ENCODE results near the gene ZNF408. TPM values are rescaled to one million over a fixed set of nuclear protein-coding genes. Genes with fewer than 3 reads are reported as not detected.
"Not testable (repeated sequence)": the region's sequence is repeated elsewhere in the genome, so short reads cannot be mapped to it uniquely, and the experiment has no call there.

Gene ZNF408
- total RNA-seq, 1 experiment from 2014 or later: 9.8 TPM

- in situ Hi-C loops (cut with HindIII; ENCODE audit: low pct_unique_long_range_greater_than_20kb, low sequenced_read_pairs): no loop called here
- no peak for DNase-seq (ENCODE audit: low read depth, low spot score)
Measured at GRCh38 chr11:46686886-46687795, 13.7 kb upstream of the ZNF408 start.

GRCh38 chr11:46690702-46691101 is 10.1 kb upstream of the ZNF408 start:
- DNase-seq (ENCODE audit: low read depth, low spot score): no peak
- in situ Hi-C loops (cut with HindIII; ENCODE audit: low pct_unique_long_range_greater_than_20kb, low sequenced_read_pairs): no loop called here

GRCh38 chr11:46692450-46692849 is 8.4 kb upstream of the ZNF408 start:
- in situ Hi-C loops (cut with HindIII; ENCODE audit: low pct_unique_long_range_greater_than_20kb, low sequenced_read_pairs): no loop called here
- DNase-seq (ENCODE audit: low read depth, low spot score): no peak

GRCh38 chr11:46693597-46694012 is 7.2 kb upstream of the ZNF408 start:
- in situ Hi-C loops (cut with HindIII; ENCODE audit: low pct_unique_long_range_greater_than_20kb, low sequenced_read_pairs): no loop called here
- no peak for DNase-seq (ENCODE audit: low read depth, low spot score)

GRCh38 chr11:46694072-46694471 is 6.8 kb upstream of the ZNF408 start:
- DNase-seq (ENCODE audit: low read depth, low spot score): no peak
- in situ Hi-C loops (cut with HindIII; ENCODE audit: low pct_unique_long_range_greater_than_20kb, low sequenced_read_pairs): no loop called here

GRCh38 chr11:46694607-46695006 is 6.2 kb upstream of the ZNF408 start:
- no peak for DNase-seq (ENCODE audit: low read depth, low spot score)
- in situ Hi-C loops (cut with HindIII; ENCODE audit: low pct_unique_long_range_greater_than_20kb, low sequenced_read_pairs): no loop called here

- in situ Hi-C loops (cut with HindIII; ENCODE audit: low pct_unique_long_range_greater_than_20kb, low sequenced_read_pairs): no loop called here
- no peak for DNase-seq (ENCODE audit: low read depth, low spot score)
Measured at GRCh38 chr11:46695345-46696211, 5.3 kb upstream of the ZNF408 start.

- DNase-seq (ENCODE audit: low read depth, low spot score): no peak
- in situ Hi-C loops (cut with HindIII; ENCODE audit: low pct_unique_long_range_greater_than_20kb, low sequenced_read_pairs): no loop called here
Measured at GRCh38 chr11:46696212-46696558, 4.6 kb upstream of the ZNF408 start.

GRCh38 chr11:46697303-46697702 is 3.5 kb upstream of the ZNF408 start:
- no peak for DNase-seq (ENCODE audit: low read depth, low spot score)
- in situ Hi-C loops (cut with HindIII; ENCODE audit: low pct_unique_long_range_greater_than_20kb, low sequenced_read_pairs): no loop called here

- in situ Hi-C loops (cut with HindIII; ENCODE audit: low pct_unique_long_range_greater_than_20kb, low sequenced_read_pairs): no loop called here
Measured at GRCh38 chr11:46697723-46698122, 3.1 kb upstream of the ZNF408 start.

GRCh38 chr11:46698597-46698996 is 2.2 kb upstream of the ZNF408 start:
- DNase-seq (ENCODE audit: low read depth, low spot score): no peak
- in situ Hi-C loops (cut with HindIII; ENCODE audit: low pct_unique_long_range_greater_than_20kb, low sequenced_read_pairs): no loop called here

More at GRCh38 chr11:46697723-46698122, 3.1 kb upstream of the ZNF408 start:
- DNase-seq (ENCODE audit: low read depth, low spot score): no peak

GRCh38 chr11:46701078-46701654 is 335 bp downstream of the ZNF408 start:
- in situ Hi-C loops (cut with HindIII; ENCODE audit: low pct_unique_long_range_greater_than_20kb, low sequenced_read_pairs): no loop called here

GRCh38 chr11:46705070-46705688 is 4.3 kb downstream of the ZNF408 start:
- in situ Hi-C loops (cut with HindIII; ENCODE audit: low pct_unique_long_range_greater_than_20kb, low sequenced_read_pairs): no loop called here
- no peak for DNase-seq (ENCODE audit: low read depth, low spot score)

More at GRCh38 chr11:46701078-46701654, 335 bp downstream of the ZNF408 start:
- no peak for DNase-seq (ENCODE audit: low read depth, low spot score)

- in situ Hi-C loops (cut with HindIII; ENCODE audit: low pct_unique_long_range_greater_than_20kb, low sequenced_read_pairs): no loop called here
- DNase-seq (ENCODE audit: low read depth, low spot score): no peak
Measured at GRCh38 chr11:46706886-46707285, 6.1 kb downstream of the ZNF408 start.

- in situ Hi-C loops (cut with HindIII; ENCODE audit: low pct_unique_long_range_greater_than_20kb, low sequenced_read_pairs); DNase-seq (ENCODE audit: low read depth, low spot score): not testable (repeated sequence)
Measured at GRCh38 chr11:46709351-46709750, 8.5 kb downstream of the ZNF408 start.

GRCh38 chr11:46710821-46711269 is 10.0 kb downstream of the ZNF408 start:
- DNase-seq (ENCODE audit: low read depth, low spot score): peak; percentile 89
- in situ Hi-C loops (cut with HindIII; ENCODE audit: low pct_unique_long_range_greater_than_20kb, low sequenced_read_pairs): no loop called here

GRCh38 chr11:46711303-46711702 is 10.5 kb downstream of the ZNF408 start:
- in situ Hi-C loops (cut with HindIII; ENCODE audit: low pct_unique_long_range_greater_than_20kb, low sequenced_read_pairs): no loop called here
- DNase-seq (ENCODE audit: low read depth, low spot score): peak; percentile 25

All from SK-MEL-5 (cell line).